HEK293 (cell line): ENCODE results near the gene PITRM1.

Source experiments
- CTCF ChIA-PET: fragments of 350-600 bp; formaldehyde crosslinking; extraction: SDS; loops from one replicate; lab custom pipeline; 2021; ENCODE audit warnings: antibody characterized with exemption; lab: Yijun Ruan, JAX
- POLR2A ChIA-PET: fragments of 300-600 bp; formaldehyde crosslinking; extraction: SDS; loops from one replicate; lab custom pipeline; 2020; ENCODE audit warnings: antibody characterized with exemption, inconsistent platforms; lab: Yijun Ruan, JAX
- H3K27ac ChIP-seq: fragments of 200-500 bp; sonication (Bioruptor generic); 2 replicates; pipeline ENCODE4 v1.5.1; 2014; ENCODE audit warnings: low read depth, low read length, control low read depth, inconsistent platforms; ENCODE audit errors: extremely low read depth
- H3K36me3 ChIP-seq, 2 experiments: fragments of 200-500 bp in 1 of 2; sonication (Bioruptor generic) in 1 of 2; 1 replicate in 1 of 2; 2 replicates in 1 of 2; pipeline ENCODE4 v1.5.1; 2014 to 2017; ENCODE audit warnings: inconsistent platforms in 2 of 2, low read length in 2 of 2; ENCODE audit not compliant: control insufficient read depth in 2 of 2, insufficient read depth in 1 of 2
- H3K4me1 ChIP-seq: fragments of 200-500 bp; sonication (Bioruptor generic); 2 replicates; pipeline ENCODE4 v1.5.1; 2014; ENCODE audit warnings: mild to moderate bottlenecking, low read length, inconsistent platforms; ENCODE audit not compliant: control insufficient read depth, insufficient read depth
- H3K4me3 ChIP-seq: 2 replicates; pipeline ENCODE4 v1.5.1; 2011; ENCODE audit warnings: low read depth, mild to moderate bottlenecking, control low read depth, low read length, moderate library complexity
- H3K9me3 ChIP-seq: fragments of 200-500 bp; sonication (Bioruptor generic); 2 replicates; pipeline ENCODE4 v1.5.1; 2014; ENCODE audit warnings: low read depth, low read length, inconsistent platforms; ENCODE audit not compliant: control insufficient read depth, insufficient read depth
- GLIS2 ChIP-seq: fragments of 450-650 bp; formaldehyde crosslinking; IDR thresholded peaks from 2 replicates; pipeline ENCODE4 v1.5.1; 2016; ENCODE audit warnings: missing biosample characterization, missing genetic modification characterization
- HOXC10 ChIP-seq: sonication (generic); formaldehyde crosslinking; IDR thresholded peaks from 2 replicates; pipeline ENCODE4 v1.8.1; 2023; ENCODE audit warnings: mild to moderate bottlenecking, missing genetic modification reagents
- KLF1 ChIP-seq: fragments of 450-650 bp; formaldehyde crosslinking; IDR thresholded peaks from 2 replicates; pipeline ENCODE4 v1.5.1; 2016; ENCODE audit warnings: missing biosample characterization, missing genetic modification characterization
- KLF9 ChIP-seq: fragments of 450-650 bp; formaldehyde crosslinking; IDR thresholded peaks from 2 replicates; pipeline ENCODE4 v1.5.1; 2016; ENCODE audit warnings: missing biosample characterization, missing genetic modification characterization, low read depth
- PRDM1 ChIP-seq: fragments of 450-650 bp; formaldehyde crosslinking; IDR thresholded peaks from 2 replicates; pipeline ENCODE4; 2016; ENCODE audit warnings: missing biosample characterization, missing genetic modification characterization
- TCF7L2 ChIP-seq: IDR thresholded peaks from 2 replicates; pipeline ENCODE4 v1.6.1; 2011; ENCODE audit warnings: low read depth, mild to moderate bottlenecking, inconsistent platforms, low read length, moderate library complexity, borderline replicate concordance
- YY1 ChIP-seq: fragments of 450-650 bp; formaldehyde crosslinking; IDR thresholded peaks from 2 replicates; pipeline ENCODE4 v1.5.1; 2018; ENCODE audit warnings: missing biosample characterization, missing genetic modification characterization
- YY2 ChIP-seq: fragments of 450-650 bp; formaldehyde crosslinking; IDR thresholded peaks from 2 replicates; pipeline ENCODE4 v1.5.1; 2016; ENCODE audit warnings: missing biosample characterization, missing genetic modification characterization
- ZBTB11 ChIP-seq: fragments of 450-650 bp; formaldehyde crosslinking; conservative IDR thresholded peaks from 2 replicates; pipeline ENCODE4 v1.5.1; 2016; ENCODE audit warnings: low read depth, missing biosample characterization, missing genetic modification characterization
- ZBTB21 ChIP-seq: fragments of 450-650 bp; formaldehyde crosslinking; IDR thresholded peaks from 2 replicates; pipeline ENCODE4 v1.5.1; 2017; ENCODE audit warnings: missing biosample characterization, missing genetic modification characterization
- ZEB2 ChIP-seq: fragments of 450-650 bp; formaldehyde crosslinking; IDR thresholded peaks from 2 replicates; pipeline ENCODE4 v1.5.1; 2016; ENCODE audit warnings: missing biosample characterization, missing genetic modification characterization
- ZNF157 ChIP-seq: fragments of 450-650 bp; formaldehyde crosslinking; IDR thresholded peaks from 2 replicates; pipeline ENCODE4 v1.5.1; 2016; ENCODE audit warnings: missing biosample characterization, missing genetic modification characterization
- ZNF16 ChIP-seq: fragments of 450-650 bp; formaldehyde crosslinking; IDR thresholded peaks from 2 replicates; pipeline ENCODE4 v1.5.1; 2016; ENCODE audit warnings: low read depth, missing biosample characterization, missing genetic modification characterization
- ZNF169 ChIP-seq: fragments of 450-650 bp; formaldehyde crosslinking; IDR thresholded peaks from 2 replicates; pipeline ENCODE4 v1.5.1; 2016; ENCODE audit warnings: missing biosample characterization, missing genetic modification characterization
- ZNF221 ChIP-seq: fragments of 450-650 bp; formaldehyde crosslinking; IDR thresholded peaks from 2 replicates; pipeline ENCODE4 v1.5.1; 2017; ENCODE audit warnings: missing biosample characterization, missing genetic modification characterization, borderline replicate concordance
- ZNF37A ChIP-seq: fragments of 450-650 bp; IDR thresholded peaks from 2 replicates; pipeline ENCODE4 v1.5.1; 2018; ENCODE audit warnings: missing biosample characterization, missing genetic modification characterization
- ZNF404 ChIP-seq: fragments of 450-650 bp; formaldehyde crosslinking; IDR thresholded peaks from 2 replicates; pipeline ENCODE4 v1.5.1; 2017; ENCODE audit warnings: missing biosample characterization, missing genetic modification characterization
- ZNF423 ChIP-seq: fragments of 450-650 bp; formaldehyde crosslinking; IDR thresholded peaks from 2 replicates; pipeline ENCODE4 v1.5.1; 2016; ENCODE audit warnings: missing biosample characterization, missing genetic modification characterization
- ZNF529 ChIP-seq: fragments of 450-650 bp; formaldehyde crosslinking; IDR thresholded peaks from 2 replicates; pipeline ENCODE4 v1.5.1; 2017; ENCODE audit warnings: missing genetic modification characterization, missing biosample characterization; ENCODE audit not compliant: insufficient replicate concordance
- ZNF629 ChIP-seq: fragments of 450-650 bp; formaldehyde crosslinking; IDR thresholded peaks from 2 replicates; pipeline ENCODE4 v1.5.1; 2017; ENCODE audit warnings: missing biosample characterization, missing genetic modification characterization
- ZNF658 ChIP-seq: fragments of 450-650 bp; formaldehyde crosslinking; IDR thresholded peaks from 2 replicates; pipeline ENCODE4; 2016; ENCODE audit warnings: missing biosample characterization, missing genetic modification characterization
- ZSCAN16 ChIP-seq: fragments of 450-650 bp; formaldehyde crosslinking; IDR thresholded peaks from 2 replicates; pipeline ENCODE4 v1.5.1; 2016; ENCODE audit warnings: missing biosample characterization, missing genetic modification characterization
- TF ChIP-seq, protein P1 (sequence below): fragments of 450-650 bp; IDR thresholded peaks from 2 replicates; pipeline ENCODE4 v1.5.1; 2018; ENCODE audit warnings: missing biosample characterization, missing genetic modification characterization
- TF ChIP-seq, protein P2 (sequence below): fragments of 450-650 bp; formaldehyde crosslinking; IDR thresholded peaks from 2 replicates; pipeline ENCODE4 v1.5.1; 2016; ENCODE audit warnings: missing biosample characterization, missing genetic modification characterization

PITRM1 gene

GRCh38 chr10:3150366-3150765 is 22.2 kb downstream of the PITRM1 start (continued):
- TF ChIP-seq TCF7L2 (no peak), ZNF37A (no peak), KLF1 (tag by site-specific recombination) (no peak)
- TF ChIP-seq, protein P1, sequence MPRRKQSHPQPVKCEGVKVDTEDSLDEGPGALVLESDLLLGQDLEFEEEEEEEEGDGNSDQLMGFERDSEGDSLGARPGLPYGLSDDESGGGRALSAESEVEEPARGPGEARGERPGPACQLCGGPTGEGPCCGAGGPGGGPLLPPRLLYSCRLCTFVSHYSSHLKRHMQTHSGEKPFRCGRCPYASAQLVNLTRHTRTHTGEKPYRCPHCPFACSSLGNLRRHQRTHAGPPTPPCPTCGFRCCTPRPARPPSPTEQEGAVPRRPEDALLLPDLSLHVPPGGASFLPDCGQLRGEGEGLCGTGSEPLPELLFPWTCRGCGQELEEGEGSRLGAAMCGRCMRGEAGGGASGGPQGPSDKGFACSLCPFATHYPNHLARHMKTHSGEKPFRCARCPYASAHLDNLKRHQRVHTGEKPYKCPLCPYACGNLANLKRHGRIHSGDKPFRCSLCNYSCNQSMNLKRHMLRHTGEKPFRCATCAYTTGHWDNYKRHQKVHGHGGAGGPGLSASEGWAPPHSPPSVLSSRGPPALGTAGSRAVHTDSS = no peak
- TF ChIP-seq, all 188 proteins: peak for 0

DNA sequence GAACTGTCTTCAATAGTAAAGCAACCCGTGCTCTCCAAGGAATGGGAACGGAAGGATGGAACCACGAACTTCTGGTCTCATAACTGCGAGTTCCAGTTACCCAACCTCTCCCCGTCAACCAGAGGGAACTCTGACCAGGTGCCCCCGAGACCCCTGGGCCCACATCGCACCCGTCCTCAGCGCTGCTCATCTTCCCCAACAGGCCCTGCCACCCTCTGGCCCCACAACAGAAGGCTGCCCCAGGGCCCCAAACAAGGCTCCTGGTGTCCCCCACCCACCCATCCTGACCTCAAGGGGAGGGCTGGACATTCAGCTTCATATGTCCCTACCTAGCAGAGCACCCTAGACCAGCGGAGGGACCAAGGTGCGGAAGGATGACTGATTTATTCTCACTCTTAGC is 22.7 kb downstream of the PITRM1 start:
- TF ChIP-seq ZNF157 (no peak), ZNF529 (tag by site-specific recombination) (no peak), ZEB2 (tag by site-specific recombination) (no peak), ZNF404 (tag by site-specific recombination) (no peak), ZNF629 (tag by site-specific recombination) (no peak), ZBTB11 (tag by site-specific recombination) (no peak), ZNF423 (tag by site-specific recombination) (no peak), ZNF169 (no peak), ZBTB21 (tag by site-specific recombination) (no peak), KLF9 (tag by site-specific recombination) (no peak), YY1 (tag by site-specific recombination) (no peak), ZNF658 (no peak), HOXC10 (CRISPR knock-in tag) (no peak), ZNF16 (tag by site-specific recombination) (no peak), GLIS2 (no peak), ZNF221 (no peak), PRDM1 (tag by site-specific recombination) (no peak), ZSCAN16 (no peak), YY2 (no peak)
- TF ChIP-seq, protein P2, sequence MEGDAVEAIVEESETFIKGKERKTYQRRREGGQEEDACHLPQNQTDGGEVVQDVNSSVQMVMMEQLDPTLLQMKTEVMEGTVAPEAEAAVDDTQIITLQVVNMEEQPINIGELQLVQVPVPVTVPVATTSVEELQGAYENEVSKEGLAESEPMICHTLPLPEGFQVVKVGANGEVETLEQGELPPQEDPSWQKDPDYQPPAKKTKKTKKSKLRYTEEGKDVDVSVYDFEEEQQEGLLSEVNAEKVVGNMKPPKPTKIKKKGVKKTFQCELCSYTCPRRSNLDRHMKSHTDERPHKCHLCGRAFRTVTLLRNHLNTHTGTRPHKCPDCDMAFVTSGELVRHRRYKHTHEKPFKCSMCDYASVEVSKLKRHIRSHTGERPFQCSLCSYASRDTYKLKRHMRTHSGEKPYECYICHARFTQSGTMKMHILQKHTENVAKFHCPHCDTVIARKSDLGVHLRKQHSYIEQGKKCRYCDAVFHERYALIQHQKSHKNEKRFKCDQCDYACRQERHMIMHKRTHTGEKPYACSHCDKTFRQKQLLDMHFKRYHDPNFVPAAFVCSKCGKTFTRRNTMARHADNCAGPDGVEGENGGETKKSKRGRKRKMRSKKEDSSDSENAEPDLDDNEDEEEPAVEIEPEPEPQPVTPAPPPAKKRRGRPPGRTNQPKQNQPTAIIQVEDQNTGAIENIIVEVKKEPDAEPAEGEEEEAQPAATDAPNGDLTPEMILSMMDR = no peak
- no peaks in the 10 kb centered on the region for H3K4me1 ChIP-seq
- no peak overlapping the region for H3K27ac ChIP-seq
- peaks cover 24 to 98% of the 10 kb centered on the region in 2 experiments for H3K36me3 ChIP-seq
- POLR2A ChIA-PET = no interaction called here
- CTCF ChIA-PET = interaction anchor here (0.7 kb wide), 1 partner anchor 30 kb away, joined by 3 read pairs; no protein-coding TSS in a partner anchor
- no peak overlapping the region for H3K4me3 ChIP-seq
- no peaks in the 10 kb centered on the region for H3K9me3 ChIP-seq
